SIG-M5 treated with dmso at 0.1 percent for 504 hours (cell line): ENCODE measurements around the gene ALG10B.

ENCODE experiments used
- DNase-seq: peaks from one replicate; lab custom pipeline; 2025; ENCODE audit not compliant: unreplicated experiment; lab: John Stamatoyannopoulos, UW

Gene ALG10B

GRCh38 chr12:38373784-38374183, 57.2 kb downstream of the ALG10B start:
- DNase-seq, result no peak

- no peak for DNase-seq
Observed at GRCh38 chr12:38374751-38375150, 58.2 kb downstream of the ALG10B start.
